ENCODE measurements around the gene RALGDS.
"Not testable (repeated sequence)": the region's sequence is repeated elsewhere in the genome, so short reads cannot be mapped to it uniquely, and the experiment has no call there.

Gene RALGDS

DNA sequence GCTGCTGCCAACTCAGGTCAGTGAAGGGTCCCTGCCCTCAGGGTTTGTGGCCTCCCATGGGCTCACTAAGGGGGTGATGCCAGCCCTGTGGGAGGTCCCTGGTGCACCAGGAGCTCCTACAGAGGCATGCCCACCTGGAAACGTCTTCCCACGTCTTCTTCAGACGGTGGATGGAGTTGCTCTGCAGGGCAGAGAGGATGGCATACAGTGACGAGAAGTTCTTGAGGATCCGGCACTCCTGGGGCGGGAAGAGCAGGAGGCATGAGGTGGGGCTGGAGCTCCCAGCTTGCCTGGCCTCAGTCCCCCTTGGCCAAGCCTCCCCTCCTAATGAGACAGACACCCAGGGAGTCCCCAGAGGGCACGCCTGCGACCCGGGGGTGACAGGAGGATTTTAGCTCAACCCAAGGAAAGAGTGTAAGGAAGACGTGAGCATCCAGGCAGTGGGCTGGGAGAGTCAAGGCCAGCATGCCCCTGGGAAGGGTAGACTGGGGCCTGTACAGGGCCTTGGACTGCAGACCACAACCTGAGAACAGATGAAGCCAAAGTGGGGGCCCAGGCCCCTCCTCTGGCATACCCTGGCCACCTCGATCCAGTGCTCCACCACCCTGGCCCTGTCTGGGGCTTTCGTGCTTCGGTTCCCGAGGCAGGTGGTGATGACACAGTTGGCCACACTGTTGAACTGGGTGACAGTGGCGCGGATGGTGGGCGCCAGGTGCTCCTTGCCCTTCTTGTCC, 14.4 kb downstream of the RALGDS start:
- no peak for DNase-seq (ENCODE audit: low spot score)

DNA sequence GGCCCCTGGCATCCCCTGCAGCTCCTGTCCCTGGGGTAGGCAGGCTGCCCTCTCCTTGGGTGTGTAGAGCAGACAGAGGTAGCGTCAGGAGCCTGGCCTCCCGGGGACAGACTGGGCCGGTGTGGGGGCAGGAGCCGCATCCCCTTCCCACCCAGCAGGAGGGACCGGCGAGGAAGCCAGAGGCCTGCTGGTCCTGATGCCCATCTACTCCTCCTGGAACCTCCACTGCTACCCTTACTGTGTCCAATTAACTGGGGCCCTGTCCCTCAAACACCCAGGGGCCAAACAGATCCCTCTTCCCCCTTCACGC, 15.6 kb downstream of the RALGDS start:
- no peak for DNase-seq (ENCODE audit: low spot score)

DNA sequence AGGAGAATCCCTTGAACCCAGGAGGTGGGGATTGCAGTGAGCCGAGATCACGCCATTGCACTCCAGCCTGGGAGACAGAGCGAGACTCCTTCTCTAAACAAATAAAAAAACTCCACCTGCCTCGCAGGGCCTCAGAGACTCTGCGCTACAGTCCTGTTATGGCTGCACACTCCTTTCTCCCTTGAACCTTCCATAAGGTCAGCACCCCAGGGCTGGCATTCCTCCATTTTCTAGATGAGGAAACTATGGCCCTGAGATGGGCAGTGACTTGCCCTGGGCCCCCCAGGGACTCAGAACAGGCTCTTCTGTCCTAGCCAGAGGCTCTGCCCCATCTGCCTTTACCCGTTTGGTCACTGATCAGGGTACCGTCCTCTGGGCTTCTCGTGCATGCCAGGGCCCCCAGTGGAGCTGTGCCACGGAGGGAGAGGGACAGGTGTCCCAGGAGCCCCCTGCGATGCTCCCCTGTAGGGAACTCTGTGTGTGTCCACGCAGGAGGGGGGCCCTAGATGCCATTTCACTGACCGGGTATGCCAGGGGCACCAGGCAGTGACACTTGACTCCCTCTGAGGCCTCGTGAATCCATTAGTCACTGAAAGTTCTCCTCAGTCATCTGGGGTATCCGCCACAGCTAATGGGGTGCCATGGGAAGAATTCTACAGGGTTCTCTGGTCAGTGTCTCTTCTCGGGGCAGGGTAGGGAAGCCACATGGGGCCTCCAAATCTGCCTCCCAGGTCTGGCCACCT, 16.2 kb downstream of the RALGDS start:
- DNase-seq (ENCODE audit: low spot score), result no peak

DNA sequence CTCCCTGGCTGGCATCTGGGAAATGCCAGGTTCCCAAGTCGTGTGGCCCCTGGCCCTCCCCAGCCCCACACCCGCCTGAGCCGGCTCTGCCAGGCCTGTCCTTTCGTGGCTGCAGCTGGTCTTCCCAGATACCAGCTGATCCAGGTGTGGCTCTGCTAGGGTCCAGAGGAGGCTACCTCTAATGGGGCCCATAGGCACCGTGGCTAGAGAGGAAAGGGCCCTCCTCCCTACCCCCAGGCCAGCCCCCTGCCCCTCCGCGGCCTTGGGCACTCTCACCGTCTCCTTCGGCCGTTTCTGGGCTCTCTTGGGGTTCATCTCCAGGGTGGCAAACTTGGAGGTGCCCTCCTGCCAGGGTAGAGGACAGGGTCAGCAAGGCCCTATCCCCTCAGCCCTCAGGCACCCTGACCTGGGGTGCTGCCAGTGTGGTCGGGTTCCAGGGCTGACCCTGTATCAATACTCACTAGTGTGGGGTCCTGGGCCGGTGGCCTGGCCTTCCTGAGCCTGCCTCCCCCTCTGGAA, 17.0 kb downstream of the RALGDS start:
- no peak for DNase-seq (ENCODE audit: low spot score)

DNA sequence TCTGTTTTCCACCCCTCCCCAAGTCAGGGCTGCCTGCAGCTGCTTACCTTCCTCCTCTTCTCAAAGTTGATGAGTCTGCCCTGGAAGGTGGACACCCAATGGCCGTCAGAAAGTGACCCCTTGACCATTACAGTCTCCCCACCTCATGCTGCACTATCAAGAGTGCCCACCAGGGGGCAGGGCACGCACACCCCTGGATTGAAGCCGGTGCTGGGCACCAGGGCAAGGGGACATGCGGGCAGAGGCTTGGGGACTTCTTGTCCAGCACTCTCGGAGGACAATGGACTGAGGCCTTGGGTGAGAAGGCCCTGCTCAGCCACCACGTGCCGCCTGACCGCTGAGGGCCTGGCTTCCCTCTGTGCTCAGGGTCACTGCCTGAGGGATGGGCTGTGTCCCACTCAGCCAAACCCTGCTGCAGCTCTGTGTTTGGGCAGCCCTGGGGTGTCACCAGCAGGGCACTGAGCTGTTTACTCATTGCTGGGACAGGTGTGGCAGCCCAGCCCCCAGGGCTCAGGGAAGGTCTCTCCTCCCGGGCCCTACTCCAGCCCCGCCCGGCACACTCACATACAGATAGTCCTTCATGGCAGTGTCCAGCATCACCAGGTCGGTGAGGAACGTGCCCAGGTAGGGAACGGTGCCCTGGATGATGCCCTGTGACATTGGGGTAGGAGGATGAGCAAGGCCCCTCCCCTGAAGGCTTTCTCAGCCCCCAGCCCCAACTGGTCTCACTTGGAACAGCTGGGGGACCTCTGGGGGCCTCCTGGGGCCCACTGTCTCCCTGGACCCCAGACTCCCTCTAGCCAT, 17.7 kb downstream of the RALGDS start:
- peak; percentile 64 for DNase-seq (ENCODE audit: low spot score)

DNA sequence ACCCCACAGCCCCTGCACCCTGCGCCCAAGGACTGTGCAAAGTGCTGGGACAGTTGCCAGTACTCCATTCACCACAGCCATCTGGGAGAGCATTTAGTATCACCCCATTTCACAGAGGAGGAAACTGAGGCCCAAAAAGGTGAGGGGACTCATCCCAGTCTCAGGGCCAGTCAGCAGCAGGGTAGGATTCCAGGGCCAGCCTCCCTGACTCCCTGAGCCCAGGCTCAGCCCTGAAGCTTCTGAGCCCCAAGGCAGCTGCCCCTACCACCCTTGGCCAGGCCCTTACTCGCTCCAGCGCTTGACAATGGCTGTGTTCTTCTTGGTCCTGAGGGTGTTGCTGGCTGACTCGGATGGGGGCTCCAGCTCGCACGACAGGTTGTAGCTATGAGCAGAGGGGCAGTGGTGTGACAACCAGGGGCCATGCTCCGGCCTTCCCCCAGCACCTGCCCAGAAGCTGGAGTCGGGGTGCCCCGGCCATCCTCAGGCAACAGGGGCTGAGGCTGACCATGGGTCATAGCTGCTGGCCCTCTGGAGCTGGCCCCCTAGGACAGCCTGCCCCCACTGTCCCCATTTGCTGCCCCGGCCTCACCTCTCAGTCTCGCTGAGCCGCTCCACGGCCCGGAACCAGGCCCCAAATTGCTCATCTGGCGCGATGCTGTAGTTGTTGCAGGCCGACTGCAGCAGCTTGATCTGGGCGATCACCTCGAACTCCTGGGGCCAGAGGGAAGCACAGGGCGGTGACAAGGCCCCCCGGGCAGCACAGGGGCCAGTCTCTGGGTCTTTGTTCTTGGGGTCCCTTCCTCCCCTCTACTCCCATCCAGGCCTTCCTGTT, 18.6 kb downstream of the RALGDS start:
- DNase-seq (ENCODE audit: low spot score), result no peak

DNA sequence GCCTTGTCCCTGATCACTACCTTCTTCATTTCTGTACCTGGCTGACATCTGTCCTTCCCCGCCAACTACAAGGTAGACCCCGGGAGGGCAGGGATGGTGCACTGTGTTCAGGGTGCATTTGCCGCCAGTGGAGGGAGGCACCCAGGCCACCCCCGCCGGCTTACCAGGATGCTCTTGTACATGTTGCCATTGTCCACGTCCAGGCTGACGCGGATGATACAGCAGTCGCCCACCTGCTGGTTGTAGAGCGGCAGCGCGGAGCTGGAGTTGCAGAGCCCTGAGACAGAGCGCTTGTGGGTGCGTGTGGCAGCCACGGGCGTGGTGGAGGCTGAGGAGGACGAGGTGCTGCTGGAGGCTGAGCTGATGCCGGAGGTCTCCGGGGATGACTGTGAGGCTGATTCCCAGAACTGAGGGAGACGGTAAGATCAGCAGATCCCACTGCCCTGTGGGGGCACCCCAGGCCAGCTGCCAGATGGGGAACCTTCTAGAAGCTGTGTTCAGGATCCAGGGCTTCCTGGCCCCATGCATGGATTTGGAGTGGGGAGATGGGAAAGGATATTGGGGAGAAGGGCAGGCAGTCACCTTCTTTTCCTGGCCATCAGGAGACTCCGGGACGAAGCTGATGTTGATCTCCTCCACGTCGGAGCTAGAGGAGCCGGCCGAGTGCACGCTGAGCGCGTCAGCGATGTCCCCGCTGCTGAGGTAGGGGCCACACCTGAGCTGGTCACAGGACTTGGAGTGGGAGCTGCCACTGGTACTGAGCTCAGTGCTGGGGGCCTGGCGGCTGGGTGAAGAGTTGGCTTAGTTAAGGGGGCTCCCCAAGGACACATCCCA, 19.5 kb downstream of the RALGDS start:
- DNase-seq (ENCODE audit: low spot score), result no peak

DNA sequence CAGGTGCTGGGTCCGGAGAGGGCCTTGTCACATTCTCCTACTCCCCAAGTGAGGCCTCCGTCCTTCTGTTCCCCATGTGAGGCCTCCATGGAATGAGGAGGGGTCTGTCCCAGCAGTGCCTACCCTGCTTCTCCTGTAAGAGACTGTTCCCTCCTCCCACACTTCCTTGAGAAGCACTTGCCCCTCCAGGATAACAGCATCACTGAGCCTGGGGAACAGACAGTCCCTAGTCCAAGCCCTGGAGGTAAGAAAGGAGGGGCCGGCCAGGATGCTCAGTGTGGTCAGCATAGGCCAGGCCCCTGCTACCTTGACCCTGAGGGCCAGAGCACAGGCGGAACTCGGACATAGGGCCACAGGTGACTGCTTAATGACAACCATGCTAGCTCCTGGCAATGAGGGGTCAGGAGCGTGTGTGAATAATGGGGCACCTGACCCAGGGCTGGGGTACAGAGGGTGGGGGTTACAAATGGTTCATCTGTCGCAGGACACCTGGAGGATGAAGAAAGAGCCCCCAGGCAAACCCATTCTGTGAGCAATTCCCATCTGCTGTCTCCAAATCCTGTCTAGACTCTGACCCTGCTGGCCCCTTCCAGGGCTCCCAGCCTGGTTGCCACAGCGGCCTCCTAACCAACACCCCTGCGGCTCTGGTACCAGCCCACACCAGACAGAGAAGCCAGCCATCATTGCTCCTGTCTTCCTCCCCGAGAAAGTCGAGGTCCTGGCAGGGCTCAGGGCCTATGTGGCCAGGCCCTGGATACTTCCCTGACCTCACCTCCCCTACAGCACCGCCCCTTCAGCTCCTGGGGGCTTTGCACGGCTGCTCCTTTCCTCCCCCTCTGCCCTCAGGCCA, 20.3 kb downstream of the RALGDS start:
- no peak for DNase-seq (ENCODE audit: low spot score)

DNA sequence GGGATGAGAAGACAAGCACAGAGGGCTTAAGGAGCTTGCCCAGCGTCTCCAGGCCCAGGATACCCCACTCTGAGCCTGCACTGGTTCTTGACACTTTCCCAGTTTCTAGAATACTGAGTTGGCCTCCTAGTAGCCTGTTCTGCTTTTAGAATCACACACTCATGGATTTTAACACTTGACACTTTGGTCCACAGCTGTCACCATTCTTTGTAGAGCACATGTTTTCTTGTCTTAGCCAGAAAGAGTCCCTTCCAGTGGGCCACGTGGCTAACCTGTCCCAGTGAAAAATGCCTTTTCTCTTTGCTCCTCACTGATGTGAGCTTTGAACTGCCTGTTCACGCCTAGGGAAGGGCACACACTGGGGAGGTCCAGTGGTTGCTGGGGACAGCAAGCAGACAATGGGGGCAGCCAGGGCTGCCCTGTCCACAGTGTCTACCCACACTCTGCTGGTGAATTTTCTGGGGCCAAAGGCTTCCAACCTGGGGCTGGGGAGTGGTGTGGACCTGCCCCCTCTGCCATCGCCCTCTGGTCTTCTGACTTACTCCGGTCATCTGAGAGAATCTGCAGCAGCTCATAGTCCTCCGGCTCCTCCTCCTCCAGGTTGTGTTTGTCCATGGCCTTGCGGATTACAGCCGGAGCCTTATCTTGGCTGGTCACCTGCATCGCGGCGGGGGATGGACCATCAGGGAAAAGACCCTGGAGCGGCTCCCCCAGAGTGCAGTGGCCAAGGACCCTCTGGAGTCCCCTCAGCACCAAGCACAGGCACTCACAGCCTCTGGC, 21.1 kb downstream of the RALGDS start:
- DNase-seq (ENCODE audit: low spot score), result no peak

DNA sequence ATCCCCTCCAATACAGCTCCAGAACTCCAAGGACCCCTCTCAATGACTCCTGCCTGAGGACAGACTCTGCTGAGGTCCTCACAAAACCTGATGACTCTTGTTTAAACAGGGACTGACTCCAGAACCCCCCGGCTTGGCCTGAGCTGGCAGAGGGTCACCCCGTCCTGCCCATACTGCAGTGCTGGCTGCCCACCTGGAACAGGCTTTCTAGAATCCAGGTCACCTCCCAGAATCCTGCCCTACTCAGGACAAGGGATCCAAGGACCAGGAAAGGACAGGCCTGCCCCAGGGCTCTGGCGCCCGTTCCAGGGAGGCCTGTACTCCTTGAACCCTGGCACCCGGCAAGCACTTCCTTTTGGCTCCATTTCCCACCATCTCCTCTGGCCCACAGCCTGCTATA, 22.2 kb downstream of the RALGDS start:
- DNase-seq (ENCODE audit: low spot score), result no peak

DNA sequence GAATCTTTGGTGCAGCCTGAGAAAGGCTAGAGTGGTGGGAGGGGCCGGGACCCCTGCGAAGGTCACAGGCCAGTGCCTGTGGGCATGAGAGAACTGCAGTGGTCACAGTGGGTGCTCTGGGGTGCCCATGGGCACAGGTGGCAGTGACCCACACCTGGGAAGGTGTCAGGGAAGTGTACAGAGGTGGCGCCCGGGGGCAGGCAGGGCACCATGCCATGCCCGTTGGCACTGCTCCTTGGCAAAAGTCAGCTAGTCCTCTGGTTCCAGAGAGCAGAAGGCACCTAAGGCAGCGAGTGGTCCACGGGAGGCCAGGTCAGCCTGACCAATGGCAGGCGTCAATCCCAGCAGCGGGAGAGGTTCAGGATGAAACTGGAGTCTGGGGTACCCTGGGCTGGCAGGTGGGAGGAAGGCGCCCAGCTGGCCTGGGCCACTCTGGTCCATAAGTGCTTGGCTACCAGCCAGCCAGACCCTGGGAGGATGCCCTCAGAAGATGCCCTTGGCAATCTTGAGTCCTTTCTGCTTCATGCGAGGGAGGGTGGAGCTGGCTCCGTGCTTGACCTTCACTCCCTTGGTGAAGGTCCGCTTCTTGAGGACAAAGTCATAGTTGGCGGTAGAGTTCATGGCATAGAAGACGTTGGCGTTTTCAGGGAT, 22.8 kb downstream of the RALGDS start:
- no peak for DNase-seq (ENCODE audit: low spot score)

DNA sequence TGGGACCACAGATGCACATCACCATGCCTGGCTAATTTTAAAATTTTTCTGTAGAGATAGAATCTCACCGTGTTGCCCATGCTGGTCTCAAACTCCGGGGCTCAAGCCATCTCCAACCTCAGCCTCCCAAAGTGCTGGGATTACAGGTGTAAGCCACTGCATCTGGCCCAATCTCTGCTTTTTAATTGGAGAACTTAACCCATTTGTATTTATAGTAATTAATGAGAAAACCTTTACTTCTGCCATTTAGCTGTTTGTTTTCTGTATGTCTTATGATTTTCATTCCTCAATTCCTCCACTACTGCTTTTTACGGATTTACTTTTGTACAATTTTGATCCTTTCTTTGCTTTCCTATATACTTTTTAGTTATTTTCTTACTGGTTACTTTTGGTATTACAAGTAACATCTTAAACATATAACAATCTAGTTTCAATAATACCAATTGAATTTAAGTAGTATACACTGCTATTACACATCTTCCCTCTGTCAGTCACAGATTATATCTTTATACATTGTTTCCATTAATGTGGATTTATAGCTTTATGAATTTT, 26.1 kb downstream of the RALGDS start:
- DNase-seq (ENCODE audit: low spot score), result no peak

DNA sequence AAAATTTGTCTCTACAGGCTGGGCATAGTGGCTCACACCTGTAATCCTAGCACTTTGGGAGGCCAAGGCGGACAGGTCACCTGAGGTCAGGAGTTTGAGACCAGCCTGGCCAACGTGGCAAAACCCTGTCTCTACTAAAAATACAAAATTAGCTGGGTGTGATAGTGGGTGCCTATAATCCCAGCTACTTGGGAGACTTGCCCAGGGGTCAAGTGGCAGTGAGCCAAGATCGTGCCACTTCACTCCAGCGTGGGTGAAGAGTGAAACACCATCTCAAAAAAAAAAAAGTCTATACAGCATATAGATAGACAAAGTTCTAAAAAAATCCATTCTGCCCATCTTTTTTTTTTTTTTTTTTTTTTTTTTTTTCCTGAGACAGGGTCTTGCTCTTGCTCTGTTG, 26.7 kb downstream of the RALGDS start:
- not testable (repeated sequence) for DNase-seq (ENCODE audit: low spot score)

DNA sequence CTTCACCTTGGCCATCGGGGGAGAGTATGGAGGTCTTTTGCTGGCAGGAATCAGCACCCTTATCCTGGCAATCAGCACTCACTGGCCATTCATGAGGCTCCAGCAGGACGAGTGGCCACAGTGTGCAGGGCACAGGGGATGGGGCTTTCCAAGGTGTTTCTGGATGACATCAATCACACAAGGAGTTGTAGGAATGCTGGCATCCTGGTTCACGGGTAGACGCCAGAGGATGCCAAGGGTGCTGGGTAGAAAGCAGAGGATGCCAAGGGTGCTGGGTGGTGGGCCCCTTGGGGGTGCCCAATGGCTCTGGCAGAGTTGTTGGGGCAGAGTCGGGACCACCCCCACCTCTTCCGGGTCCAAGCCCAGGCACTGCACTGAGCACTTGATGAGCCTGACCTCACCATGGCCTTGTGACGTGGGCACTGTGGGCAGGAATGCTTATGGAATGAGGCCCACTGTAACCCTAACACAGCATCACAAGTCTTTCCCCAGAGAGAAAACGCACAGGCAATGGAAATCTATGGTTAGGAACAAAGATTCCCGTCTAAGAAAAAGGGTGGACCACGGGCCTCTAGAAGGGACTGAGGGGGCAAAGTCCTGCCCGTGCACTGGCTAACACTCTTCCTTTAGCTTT, 30.2 kb downstream of the RALGDS start:
- DNase-seq (ENCODE audit: low spot score), result no peak

DNA sequence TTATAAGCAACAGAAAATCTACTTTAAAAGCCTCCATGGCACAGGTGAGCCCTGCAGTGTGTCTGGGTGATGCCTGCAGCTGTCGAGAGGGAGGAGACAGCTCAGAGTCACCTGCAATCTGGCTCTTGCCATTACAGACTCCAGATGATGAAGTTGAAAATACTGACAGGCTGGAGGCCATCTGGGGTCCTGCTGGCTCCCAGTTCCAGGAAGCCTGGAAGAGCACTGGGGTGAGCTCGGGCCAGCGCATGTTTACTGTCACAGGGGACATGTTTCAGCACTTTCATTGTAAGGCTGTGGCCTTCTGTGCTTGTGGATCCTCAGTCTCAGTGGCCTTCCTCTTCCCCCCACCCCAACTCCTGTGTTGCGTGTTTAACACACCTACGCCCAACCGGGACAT, 30.9 kb downstream of the RALGDS start:
- DNase-seq (ENCODE audit: low spot score), result no peak

DNA sequence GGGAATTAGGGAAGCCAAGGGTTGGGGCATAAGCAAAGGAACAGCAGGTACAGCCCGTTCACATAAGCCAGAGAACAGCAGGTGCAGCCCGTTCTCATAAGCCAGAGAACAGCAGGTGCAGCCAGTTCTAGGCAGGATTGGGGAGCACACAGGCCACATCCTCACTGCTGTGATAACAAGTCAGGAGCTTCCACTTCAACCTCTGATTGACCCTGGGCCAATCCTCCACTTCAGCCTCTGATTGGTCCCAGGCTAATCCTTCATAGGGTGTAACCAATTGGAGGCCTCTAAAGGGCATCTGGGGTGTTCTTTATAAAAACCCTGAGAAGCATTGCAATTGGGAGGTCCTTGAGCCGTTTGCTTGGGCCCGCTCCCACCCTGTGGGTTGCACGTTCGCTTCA, 31.8 kb downstream of the RALGDS start:
- no peak for DNase-seq (ENCODE audit: low spot score)

DNA sequence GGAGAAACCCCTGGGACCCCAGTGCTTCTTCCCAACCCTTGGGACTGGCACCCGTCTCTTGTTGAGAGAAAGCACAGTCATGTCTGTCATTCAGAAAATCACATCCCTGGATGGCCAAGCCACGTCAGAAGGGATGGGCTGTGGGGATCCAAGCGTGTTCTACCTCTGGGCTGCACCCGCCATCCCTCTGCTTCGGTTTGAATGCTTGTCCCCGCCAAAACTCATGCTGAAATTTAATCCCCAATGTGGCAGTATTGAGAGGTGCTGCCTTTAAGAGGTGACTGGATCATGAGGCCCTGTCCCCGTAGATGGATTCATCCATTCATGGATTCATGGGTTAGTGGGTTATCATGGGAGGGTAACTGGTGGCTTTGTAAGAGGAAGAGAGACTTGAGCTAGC, 32.3 kb downstream of the RALGDS start:
- DNase-seq (ENCODE audit: low spot score), result no peak

DNA sequence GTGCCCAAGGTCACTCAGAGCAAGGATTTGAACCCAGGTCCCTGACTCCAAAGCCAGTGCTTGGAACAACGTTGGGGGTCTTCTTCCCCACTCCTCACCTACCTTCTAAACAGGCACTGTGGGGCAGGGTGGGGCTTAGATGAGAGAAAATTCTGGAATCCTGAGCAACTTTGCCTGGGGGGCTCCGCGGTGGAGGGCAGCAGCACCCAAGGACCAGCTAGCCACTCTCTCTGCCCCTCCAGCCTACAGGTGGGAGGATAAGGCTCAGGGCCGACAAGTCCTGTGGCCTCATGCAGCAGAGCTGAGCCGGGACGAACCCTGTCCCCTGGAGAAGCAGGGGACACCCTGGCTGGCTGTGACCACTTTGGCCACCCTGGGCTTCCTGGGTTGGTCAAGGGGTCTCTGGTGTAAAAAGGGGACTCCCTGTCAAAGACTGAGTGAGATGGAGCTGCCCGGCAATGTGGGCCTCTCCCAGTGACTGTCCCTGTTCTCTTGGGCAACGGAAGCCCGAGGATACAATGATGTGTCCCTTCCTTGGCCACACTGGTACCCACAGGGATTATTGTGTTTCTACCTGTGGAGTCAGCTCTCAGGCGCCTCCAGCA, 32.8 kb downstream of the RALGDS start:
- no peak for DNase-seq (ENCODE audit: low spot score)
